Measurements from ENCODE around the gene PTPRH. TPM values are rescaled to one million over a fixed set of nuclear protein-coding genes. Genes with fewer than 3 reads are reported as not detected.

Gene PTPRH
- total and polyA plus RNA-seq, 9 of the 15 experiments (the other 6 are each of a cell fraction or from before 2014, with no cell fraction given) = 0.87 to 34.3 (median 22.7) TPM

DNA sequence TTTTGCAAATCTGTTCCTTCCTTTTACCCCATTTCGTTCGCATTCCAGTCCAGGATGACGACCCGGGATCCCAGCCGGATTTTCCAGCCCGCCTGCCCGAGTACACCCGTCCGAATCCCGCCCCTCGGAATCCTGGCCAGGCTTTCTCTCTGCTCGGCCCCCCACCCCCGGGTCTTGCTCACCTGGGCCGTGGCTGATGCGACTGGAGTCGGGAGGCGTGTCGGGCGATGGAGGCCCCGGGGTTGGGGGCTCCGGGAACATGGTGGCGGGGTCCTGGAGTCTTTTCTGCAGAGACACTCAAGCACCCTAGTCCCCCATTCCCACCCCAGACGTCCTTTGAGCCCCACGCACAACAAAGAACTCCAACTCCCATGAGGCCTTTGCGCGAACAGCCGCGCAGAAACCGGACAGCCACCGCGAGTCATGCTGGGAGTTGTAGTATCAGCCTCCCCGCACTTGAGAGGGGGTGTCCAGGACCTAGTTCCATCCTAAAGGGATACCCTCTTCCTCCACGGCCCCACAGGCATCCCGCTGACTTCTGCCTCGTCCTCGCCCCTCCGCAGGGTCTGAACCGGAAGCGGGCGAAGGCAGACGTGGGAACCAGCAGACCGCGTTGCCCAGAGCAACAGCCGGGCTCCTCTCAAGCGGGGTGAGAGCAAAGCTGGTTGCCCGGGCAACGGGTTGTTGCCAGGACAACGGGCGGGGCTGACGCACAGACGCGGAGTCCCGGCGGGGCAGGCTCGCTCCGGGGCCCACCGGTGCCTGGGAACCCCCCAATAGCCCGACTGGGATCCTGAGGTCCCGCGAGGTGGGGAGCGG, 30.3 kb downstream of the PTPRH start:
- peak; percentile 65 for ATAC-seq
- no peaks in the 10 kb centered on the region for H3K9me3 ChIP-seq (replicated peaks; ENCODE audit: control insufficient read depth, insufficient read depth, low read depth, low read length)
- ChIA-PET POLR2A (interaction anchor here (0.6 to 0.8 kb wide), 2 partner anchors 31 to 189 kb away, joined by 3 read pairs; partner anchors contain the start of gene PTPRH), CTCF (ENCODE audit: low intra/inter-chr PET ratio) (no interaction called here)
- no peaks in the 10 kb centered on the region for H3K9me1 ChIP-seq (ENCODE audit: control insufficient read depth, insufficient read depth, low read length)
- peak; percentile 90 for FAIRE-seq
- H3K27me3 ChIP-seq (ENCODE audit: control insufficient read depth in 2 of 2, insufficient read depth in 2 of 2, low read length in 2 of 2) = no peaks in the 10 kb centered on the region
- H3K9ac ChIP-seq (ENCODE audit: insufficient read depth in 1 of 2, low read depth in 2 of 2, low read length in 2 of 2) = peak overlapping the region in 1 of 2 experiments; percentile 63; a peak in 2 of 4 replicates
- peak overlapping the region; percentile 76 for H3K4me2 ChIP-seq (ENCODE audit: insufficient read depth, low read length)
- H3K4me3 ChIP-seq = peak overlapping the region; percentile 35
- H2AFZ ChIP-seq (ENCODE audit: low read depth, low read length) = peak overlapping the region; percentile 18
- no peaks in the 10 kb centered on the region for H3K36me3 ChIP-seq (ENCODE audit: control insufficient read depth, insufficient read depth, low read length)
- peak; percentile 81 to 85 (median 84) for DNase-seq (ENCODE audit: extremely low read depth in 1 of 4, low spot score in 3 of 4)
- peaks cover 15% of the 10 kb centered on the region for H4K20me1 ChIP-seq (replicated peaks; ENCODE audit: control insufficient read depth, insufficient read depth, low read length)
- H3K79me2 ChIP-seq (ENCODE audit: control insufficient read depth, insufficient read depth, low read length) = no peaks in the 10 kb centered on the region; the same call in 2 of the 3 replicates
- H3K27ac ChIP-seq (ENCODE audit: extremely low read depth, low read depth, low read length) = no peak overlapping the region
- BruUV-seq (replicated peaks) = no TSS peak
- in situ Hi-C loops (cut with MboI) (no loop called here), intact Hi-C loops (cut with micrococcal nuclease) (loop anchor here (2.0 kb wide), 1 partner anchor 38 kb away; no protein-coding TSS in a partner anchor)
- 2% methylated on average over 49 of the region's 61 CpGs for WGBS (ENCODE audit: insufficient coverage, low coverage, missing lambda C conversion rate)
- H3K4me1 ChIP-seq (replicated peaks in 1 of 2; ENCODE audit: control insufficient read depth in 2 of 2, insufficient read depth in 2 of 2, low read length in 2 of 2) = peaks cover 29 to 41% of the 10 kb centered on the region in 2 experiments
- TF ChIP-seq CBFB (CRISPR knock-in tag; IDR thresholded peaks at IDR 0.05) = no peak
- no peak for TF ChIP-seq CHCHD3 (CRISPR knock-in tag; IDR thresholded peaks at IDR 0.05)
- no peak for TF ChIP-seq ARHGAP35 (IDR thresholded peaks at IDR 0.05; ENCODE audit: partially characterized antibody)
- TF ChIP-seq ZSCAN32 (CRISPR knock-in tag; IDR thresholded peaks at IDR 0.05) = no peak
- no peak for TF ChIP-seq ZKSCAN1 (IDR thresholded peaks at IDR 0.05; ENCODE audit: low read depth, low read length)
- TF ChIP-seq, protein P1, sequence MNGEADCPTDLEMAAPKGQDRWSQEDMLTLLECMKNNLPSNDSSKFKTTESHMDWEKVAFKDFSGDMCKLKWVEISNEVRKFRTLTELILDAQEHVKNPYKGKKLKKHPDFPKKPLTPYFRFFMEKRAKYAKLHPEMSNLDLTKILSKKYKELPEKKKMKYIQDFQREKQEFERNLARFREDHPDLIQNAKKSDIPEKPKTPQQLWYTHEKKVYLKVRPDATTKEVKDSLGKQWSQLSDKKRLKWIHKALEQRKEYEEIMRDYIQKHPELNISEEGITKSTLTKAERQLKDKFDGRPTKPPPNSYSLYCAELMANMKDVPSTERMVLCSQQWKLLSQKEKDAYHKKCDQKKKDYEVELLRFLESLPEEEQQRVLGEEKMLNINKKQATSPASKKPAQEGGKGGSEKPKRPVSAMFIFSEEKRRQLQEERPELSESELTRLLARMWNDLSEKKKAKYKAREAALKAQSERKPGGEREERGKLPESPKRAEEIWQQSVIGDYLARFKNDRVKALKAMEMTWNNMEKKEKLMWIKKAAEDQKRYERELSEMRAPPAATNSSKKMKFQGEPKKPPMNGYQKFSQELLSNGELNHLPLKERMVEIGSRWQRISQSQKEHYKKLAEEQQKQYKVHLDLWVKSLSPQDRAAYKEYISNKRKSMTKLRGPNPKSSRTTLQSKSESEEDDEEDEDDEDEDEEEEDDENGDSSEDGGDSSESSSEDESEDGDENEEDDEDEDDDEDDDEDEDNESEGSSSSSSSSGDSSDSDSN (IDR thresholded peaks at IDR 0.05; ENCODE audit: borderline replicate concordance in 1 of 2, low read depth in 2 of 2, low read length in 2 of 2) = no peak
- TF ChIP-seq MCM7 (IDR thresholded peaks at IDR 0.05) = no peak
- no peak for TF ChIP-seq CHD1 (IDR thresholded peaks at IDR 0.05; ENCODE audit: low read length)
- TF ChIP-seq ELF1 (tag; IDR thresholded peaks at IDR 0.05) = peak; percentile 51
- TF ChIP-seq, protein P2, sequence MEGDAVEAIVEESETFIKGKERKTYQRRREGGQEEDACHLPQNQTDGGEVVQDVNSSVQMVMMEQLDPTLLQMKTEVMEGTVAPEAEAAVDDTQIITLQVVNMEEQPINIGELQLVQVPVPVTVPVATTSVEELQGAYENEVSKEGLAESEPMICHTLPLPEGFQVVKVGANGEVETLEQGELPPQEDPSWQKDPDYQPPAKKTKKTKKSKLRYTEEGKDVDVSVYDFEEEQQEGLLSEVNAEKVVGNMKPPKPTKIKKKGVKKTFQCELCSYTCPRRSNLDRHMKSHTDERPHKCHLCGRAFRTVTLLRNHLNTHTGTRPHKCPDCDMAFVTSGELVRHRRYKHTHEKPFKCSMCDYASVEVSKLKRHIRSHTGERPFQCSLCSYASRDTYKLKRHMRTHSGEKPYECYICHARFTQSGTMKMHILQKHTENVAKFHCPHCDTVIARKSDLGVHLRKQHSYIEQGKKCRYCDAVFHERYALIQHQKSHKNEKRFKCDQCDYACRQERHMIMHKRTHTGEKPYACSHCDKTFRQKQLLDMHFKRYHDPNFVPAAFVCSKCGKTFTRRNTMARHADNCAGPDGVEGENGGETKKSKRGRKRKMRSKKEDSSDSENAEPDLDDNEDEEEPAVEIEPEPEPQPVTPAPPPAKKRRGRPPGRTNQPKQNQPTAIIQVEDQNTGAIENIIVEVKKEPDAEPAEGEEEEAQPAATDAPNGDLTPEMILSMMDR (IDR thresholded peaks at IDR 0.05 in 2 of 3, conservative IDR thresholded peaks at IDR 0.05 in 1 of 3; ENCODE audit: insufficient read depth in 2 of 3, low read depth in 1 of 3, low read length in 3 of 3) = no peak; a peak in 1 of 6 replicates
- TF ChIP-seq HDGF (IDR thresholded peaks at IDR 0.05) = no peak
- no peak for TF ChIP-seq MED1 (CRISPR knock-in tag; IDR thresholded peaks at IDR 0.05; ENCODE audit: borderline replicate concordance)
- peak; percentile 44; the same call in 1 of the 2 replicates for TF ChIP-seq CREB1 (IDR thresholded peaks at IDR 0.05)
- peak; percentile 54; the same call in 1 of the 2 replicates for TF ChIP-seq CREB1 (CRISPR knock-in tag; IDR thresholded peaks at IDR 0.05)
- TF ChIP-seq HDAC8 (tag; IDR thresholded peaks at IDR 0.05) = no peak; the same call in 1 of the 2 replicates
- no peak for TF ChIP-seq THRA (IDR thresholded peaks at IDR 0.05)
- TF ChIP-seq ZNF263 (CRISPR knock-in tag; IDR thresholded peaks at IDR 0.05; ENCODE audit: borderline replicate concordance) = no peak

Measured in K562 (cell line).